OCI-LY3 (cell line): ENCODE measurements around the gene PYY.

Experiments
- EZH2phosphoT487 ChIP-seq: fragments of 200-600 bp; shearing (Covaris generic); IDR thresholded peaks from 2 replicates; pipeline ENCODE4 v1.6.1; 2018; ENCODE audit warnings: antibody characterized with exemption, mixed run types, low read depth
- TF ChIP-seq, protein P1 (sequence below): fragments of 200-600, 300-600 bp; sonication (generic); IDR thresholded peaks from 2 replicates; pipeline ENCODE4 v1.5.1; 2014; ENCODE audit warnings: antibody characterized with exemption, low read length, low read depth

DNA sequence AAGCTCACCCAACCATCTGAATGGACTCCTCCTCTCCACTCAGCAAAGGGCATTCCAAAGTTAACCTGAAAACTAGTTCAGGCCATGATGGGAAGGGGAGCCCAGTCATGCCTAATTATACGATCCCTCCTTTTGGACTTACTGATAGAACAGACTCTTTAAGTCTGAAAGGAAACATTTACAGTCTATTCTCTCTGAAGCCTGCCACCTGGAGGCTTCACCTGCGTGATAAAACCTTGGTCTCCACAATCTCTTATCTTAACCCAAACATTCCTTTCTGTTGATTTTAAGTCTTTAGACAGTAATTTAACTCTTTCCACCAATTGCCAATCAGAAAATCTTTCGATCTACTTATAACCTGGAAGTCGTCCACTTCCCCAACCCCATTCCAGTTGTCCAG, 37.4 kb downstream of the PYY start:
- TF ChIP-seq, protein P1, sequence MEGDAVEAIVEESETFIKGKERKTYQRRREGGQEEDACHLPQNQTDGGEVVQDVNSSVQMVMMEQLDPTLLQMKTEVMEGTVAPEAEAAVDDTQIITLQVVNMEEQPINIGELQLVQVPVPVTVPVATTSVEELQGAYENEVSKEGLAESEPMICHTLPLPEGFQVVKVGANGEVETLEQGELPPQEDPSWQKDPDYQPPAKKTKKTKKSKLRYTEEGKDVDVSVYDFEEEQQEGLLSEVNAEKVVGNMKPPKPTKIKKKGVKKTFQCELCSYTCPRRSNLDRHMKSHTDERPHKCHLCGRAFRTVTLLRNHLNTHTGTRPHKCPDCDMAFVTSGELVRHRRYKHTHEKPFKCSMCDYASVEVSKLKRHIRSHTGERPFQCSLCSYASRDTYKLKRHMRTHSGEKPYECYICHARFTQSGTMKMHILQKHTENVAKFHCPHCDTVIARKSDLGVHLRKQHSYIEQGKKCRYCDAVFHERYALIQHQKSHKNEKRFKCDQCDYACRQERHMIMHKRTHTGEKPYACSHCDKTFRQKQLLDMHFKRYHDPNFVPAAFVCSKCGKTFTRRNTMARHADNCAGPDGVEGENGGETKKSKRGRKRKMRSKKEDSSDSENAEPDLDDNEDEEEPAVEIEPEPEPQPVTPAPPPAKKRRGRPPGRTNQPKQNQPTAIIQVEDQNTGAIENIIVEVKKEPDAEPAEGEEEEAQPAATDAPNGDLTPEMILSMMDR, result no peak
- TF ChIP-seq EZH2phosphoT487, result no peak
